ENCODE data around the gene FRMD1.

Gene FRMD1

DNA sequence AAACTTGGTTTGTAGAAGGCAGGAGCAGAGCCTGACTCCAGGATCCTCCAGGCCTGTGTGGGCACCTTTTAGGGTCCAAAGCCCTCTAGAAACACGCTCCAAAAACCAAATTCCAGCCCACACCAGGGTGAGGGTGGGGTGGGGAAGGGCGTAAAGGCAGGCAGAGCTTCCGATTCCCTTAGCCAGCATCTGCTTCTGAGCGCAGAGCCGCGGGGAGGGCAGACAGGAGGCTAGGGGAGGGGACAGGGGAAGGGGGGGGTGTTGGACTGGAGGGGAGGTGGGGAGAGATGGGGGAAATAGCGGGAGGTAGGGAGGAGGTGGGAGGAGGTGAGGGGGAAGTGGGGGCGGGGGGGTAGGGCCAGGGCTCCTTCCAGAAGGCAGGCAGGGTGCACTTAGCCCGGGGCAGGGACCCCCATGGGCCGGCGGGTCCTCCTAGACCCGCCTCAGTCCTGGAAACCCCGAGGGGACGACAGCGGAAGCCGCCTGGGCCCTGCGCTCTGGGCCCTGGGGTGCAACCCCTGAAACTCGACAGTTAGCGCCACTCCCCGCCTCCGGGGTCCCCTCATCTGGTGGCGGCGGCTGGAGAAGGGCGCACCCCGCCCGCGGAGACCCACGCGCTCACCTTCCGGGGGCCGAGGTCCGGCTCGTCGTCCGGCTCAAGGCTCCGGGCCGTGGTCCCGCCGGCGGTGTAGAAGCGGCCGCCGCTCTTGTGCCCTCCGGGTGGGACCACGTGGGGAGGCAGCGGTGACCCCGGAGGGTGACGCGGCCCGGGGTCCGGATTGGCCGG lies 22.0 kb upstream of the FRMD1 start:
- TF ChIP-seq EP300 (IDR thresholded peaks at IDR 0.05; ENCODE audit: borderline replicate concordance) (no peak), REST (IDR thresholded peaks at IDR 0.05; ENCODE audit: low read depth) (no peak), FOXM1 (IDR thresholded peaks at IDR 0.05; ENCODE audit: borderline replicate concordance, low read depth) (no peak), YY1 (IDR thresholded peaks at IDR 0.05; ENCODE audit: low read depth) (no peak), USF1 (IDR thresholded peaks at IDR 0.05) (no peak), TEAD4 (IDR thresholded peaks at IDR 0.05) (no peak), NFIC (IDR thresholded peaks at IDR 0.05) (no peak), CEBPB (IDR thresholded peaks at IDR 0.05) (no peak)

- TF ChIP-seq RAD21 (IDR thresholded peaks at IDR 0.05; ENCODE audit: low read depth) = no peak
Observed at GRCh38 chr6:168100011-168100802, 21.2 kb upstream of the FRMD1 start.

DNA sequence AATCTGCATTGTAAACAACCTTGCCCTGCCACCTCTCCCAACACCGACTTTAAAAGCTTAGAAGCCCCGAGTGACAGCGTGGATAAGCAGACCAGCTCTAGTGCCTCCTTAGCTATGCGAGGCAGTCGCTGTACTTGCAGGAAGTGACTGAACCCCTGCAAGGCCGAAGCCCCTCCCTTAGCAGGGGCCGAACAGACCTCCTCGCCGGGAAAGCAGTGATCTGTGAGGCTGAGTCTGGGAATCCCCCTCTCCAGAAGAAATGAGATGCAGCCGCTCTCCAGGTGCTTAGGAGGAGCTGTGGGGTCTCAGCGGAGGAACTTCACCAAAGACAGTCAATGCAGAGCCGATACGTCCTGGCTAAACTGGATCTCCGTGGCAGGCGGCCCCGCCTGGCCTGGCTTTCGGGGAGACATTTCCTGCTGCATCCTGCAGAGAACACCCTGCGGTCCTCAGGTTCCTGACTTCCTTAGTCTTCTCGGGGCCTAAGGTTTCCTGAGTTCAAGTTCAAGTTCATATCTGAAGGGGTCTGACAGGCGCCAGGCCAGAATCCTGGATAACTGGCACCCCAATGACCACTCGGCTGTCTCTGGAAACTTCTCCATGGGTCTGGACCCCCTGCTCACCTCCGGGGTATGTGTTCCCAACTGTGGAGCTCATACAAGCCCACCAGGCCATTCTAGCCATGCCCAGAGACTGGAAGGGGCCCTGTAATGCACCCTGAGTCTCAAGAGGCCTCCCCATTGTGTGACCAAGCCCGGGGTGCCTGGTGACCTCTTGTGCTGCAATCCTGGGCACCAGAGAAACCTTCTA lies 20.4 kb upstream of the FRMD1 start:
- TF ChIP-seq EP300 (IDR thresholded peaks at IDR 0.05; ENCODE audit: borderline replicate concordance) (no peak), RAD21 (IDR thresholded peaks at IDR 0.05; ENCODE audit: low read depth) (no peak), USF1 (IDR thresholded peaks at IDR 0.05) (no peak), MAX (IDR thresholded peaks at IDR 0.05) (no peak), FOXM1 (IDR thresholded peaks at IDR 0.05; ENCODE audit: borderline replicate concordance, low read depth) (no peak), CREB1 (IDR thresholded peaks at IDR 0.05; ENCODE audit: low read depth) (no peak), REST (IDR thresholded peaks at IDR 0.05; ENCODE audit: low read depth) (no peak), ZBTB7A (IDR thresholded peaks at IDR 0.05; ENCODE audit: low read depth) (no peak), NFIC (IDR thresholded peaks at IDR 0.05) (no peak), EGR1 (IDR thresholded peaks at IDR 0.05) (no peak), YY1 (IDR thresholded peaks at IDR 0.05; ENCODE audit: low read depth) (no peak), TAF1 (IDR thresholded peaks at IDR 0.05; ENCODE audit: low read depth) (no peak), TEAD4 (IDR thresholded peaks at IDR 0.05) (no peak), TCF12 (IDR thresholded peaks at IDR 0.05; ENCODE audit: low read depth) (no peak), CEBPB (IDR thresholded peaks at IDR 0.05) (no peak)

DNA sequence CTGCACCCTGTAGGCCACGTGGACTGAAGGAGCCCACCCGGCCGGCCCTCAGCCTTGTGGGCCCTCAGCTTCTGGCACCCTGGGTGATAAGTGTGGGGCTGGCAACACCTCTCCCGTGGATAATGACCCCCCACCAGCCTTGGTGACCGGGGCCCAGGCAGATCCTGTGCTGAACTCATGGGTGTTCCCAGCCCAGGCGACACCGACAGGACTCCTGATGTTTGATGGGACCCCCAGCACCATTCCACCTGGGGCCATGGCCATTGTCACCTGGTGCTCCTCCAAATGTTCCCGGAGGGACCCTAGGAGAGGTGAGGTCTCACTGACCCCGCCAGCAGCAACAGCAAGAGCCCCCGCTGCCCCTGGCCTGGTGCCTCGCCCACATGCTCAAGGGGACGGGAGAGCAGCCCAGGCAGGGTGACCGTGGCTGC lies 19.4 kb upstream of the FRMD1 start:
- TF ChIP-seq FOXM1 (IDR thresholded peaks at IDR 0.05; ENCODE audit: borderline replicate concordance, low read depth) (no peak), CEBPB (IDR thresholded peaks at IDR 0.05) (no peak), EP300 (IDR thresholded peaks at IDR 0.05; ENCODE audit: borderline replicate concordance) (no peak), TEAD4 (IDR thresholded peaks at IDR 0.05) (no peak), CREB1 (IDR thresholded peaks at IDR 0.05; ENCODE audit: low read depth) (no peak)

DNA sequence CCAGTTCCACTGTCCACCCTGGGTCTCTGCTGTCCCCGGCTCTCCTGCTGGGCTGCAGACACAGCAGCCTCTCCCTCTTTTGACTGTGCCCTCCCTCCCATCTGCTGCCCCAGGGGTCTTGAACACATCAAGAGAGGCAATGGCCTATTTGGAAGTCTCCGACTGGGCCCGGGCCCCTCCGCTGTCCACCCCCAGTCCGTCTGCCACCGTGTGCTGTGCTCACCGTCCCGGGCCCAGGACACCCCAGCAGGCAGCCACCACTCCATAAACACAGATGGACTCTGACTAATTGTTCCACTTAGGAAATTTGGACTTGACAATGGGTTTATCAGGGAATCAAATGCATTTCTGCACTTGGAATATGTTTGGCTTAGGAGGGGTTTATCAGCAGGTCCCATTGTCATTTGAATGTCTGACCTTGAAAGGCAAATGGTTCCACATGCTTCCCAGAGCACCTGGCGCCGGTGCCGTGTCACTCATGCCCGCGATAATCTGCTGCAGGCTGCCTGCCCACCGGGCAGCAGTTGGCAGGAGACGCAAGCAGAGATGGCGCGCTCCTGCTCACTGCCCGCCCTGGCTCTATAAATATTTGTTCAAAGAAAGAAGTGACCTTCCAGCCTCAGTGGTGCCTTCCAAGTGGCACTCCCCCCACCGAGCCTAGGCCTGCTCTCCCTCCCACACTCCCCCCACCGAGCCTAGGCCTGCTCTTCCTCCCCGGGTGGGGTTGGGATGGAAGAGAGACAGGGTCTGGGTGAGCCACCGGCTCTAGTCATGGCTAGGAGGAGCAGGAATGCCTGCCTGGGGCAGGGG lies 18.8 kb upstream of the FRMD1 start:
- no peak for TF ChIP-seq RAD21 (IDR thresholded peaks at IDR 0.05; ENCODE audit: low read depth)
- TF ChIP-seq NFIC (IDR thresholded peaks at IDR 0.05) = no peak
- TF ChIP-seq USF1 (IDR thresholded peaks at IDR 0.05) = no peak
- TF ChIP-seq EGR1 (IDR thresholded peaks at IDR 0.05) = no peak
- TF ChIP-seq YY1 (IDR thresholded peaks at IDR 0.05; ENCODE audit: low read depth) = no peak
- no peak for TF ChIP-seq MAX (IDR thresholded peaks at IDR 0.05)
- no peak for TF ChIP-seq TCF12 (IDR thresholded peaks at IDR 0.05; ENCODE audit: low read depth)
- TF ChIP-seq CEBPB (IDR thresholded peaks at IDR 0.05) = no peak
- TF ChIP-seq FOXM1 (IDR thresholded peaks at IDR 0.05; ENCODE audit: borderline replicate concordance, low read depth) = no peak
- TF ChIP-seq TEAD4 (IDR thresholded peaks at IDR 0.05) = no peak
- TF ChIP-seq REST (IDR thresholded peaks at IDR 0.05; ENCODE audit: low read depth) = no peak
- TF ChIP-seq CREB1 (IDR thresholded peaks at IDR 0.05; ENCODE audit: low read depth) = no peak
- TF ChIP-seq ZBTB7A (IDR thresholded peaks at IDR 0.05; ENCODE audit: low read depth) = no peak
- no peak for TF ChIP-seq EP300 (IDR thresholded peaks at IDR 0.05; ENCODE audit: borderline replicate concordance)

All from Ishikawa (cell line).